ENCODE results near the gene TRMO.

Gene TRMO

DNA sequence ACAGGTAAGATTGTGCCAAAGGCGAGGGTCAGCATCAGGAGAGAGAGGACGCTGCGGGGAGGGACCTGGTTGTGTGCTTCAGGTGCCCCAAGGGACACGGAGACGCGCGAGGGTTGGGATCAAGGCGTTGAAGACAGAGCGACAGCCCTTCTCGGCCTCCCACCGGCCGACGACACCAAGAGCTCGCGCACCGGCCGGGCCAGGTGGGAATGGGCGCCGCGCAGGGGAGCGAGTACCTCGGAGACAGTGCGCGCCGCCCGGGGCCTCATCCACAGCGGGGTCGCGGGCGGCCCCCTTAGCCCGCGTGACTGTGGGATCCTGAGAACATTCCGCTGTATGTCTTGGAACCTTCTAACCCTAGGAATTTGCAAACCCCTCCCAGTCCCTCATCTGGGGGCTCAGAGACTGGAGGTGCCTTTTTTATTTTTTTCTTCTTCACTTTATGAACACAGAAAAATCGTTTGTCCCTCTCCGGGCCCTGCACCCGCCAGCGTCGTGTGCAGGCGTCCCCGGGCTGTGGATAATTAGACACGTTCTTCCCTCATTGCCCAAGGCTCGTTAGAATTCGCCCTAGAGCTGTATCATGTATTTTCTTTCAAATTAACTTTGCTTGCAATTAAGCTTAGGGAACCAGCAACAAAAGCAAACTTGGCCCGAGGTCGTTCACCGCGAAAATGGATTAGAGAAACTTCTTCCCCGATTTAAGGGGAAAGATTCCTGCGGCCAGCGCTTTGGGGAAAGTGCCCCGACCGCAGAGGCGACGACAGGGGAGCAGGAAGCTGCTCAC lies 64.5 kb downstream of the TRMO start:
- DNase-seq: no peak

DNA sequence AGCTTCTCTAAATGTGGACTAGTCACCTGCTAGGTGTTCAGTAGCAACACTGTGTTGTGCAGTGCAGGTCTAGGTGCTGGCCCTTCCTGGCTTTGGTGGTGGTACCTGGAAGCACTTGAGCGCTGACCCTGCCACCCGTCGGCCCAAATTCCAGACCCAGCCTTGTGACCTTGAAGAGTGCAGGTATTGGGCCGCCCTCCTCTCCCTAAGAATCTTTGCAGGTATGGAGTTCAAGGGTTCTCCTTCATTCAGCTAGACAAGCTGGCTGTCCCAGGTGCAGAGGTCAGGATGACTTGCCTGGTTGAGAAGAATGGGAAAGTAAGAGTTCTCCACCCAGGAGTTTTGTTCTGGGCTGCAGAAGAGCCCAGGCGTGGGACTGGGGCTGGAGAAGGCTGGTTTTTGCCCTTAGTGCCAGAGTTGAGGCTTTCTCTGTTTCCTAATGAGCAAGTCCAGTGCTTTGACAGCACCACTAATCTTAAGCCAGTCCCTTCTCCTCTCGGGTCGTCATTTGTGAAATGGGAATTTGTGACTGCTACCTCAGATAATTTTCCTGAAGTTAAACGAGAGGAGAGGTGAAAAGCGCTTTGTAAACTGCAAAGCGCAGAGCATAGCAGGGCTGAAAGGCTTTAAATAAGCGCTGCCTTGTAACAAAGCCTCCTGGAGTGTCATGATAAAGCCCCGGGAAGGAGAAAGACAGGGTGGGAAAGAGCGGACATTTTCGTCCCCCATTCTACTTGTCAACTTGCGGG lies 65.3 kb downstream of the TRMO start:
- DNase-seq: no peak

DNA sequence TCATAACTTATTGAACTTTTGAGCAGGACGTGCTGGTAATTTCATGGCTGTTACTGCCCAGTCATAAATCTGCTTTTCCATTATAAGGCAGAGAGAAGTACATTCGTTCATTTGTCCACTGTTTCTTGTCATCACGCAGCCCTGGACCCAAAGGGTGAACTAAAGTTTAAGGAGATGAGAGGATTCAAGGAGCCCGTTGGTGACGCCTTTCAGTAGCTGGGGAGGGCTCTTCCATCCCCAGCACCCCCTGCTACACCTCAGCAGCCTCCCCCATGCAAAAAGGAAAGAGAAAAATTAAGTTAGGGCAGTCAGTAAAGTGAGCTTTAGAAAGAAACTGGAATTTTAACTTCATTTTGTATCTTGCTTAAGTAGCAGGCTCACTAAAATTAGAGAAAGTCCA lies 66.4 kb downstream of the TRMO start:
- DNase-seq: no peak

DNA sequence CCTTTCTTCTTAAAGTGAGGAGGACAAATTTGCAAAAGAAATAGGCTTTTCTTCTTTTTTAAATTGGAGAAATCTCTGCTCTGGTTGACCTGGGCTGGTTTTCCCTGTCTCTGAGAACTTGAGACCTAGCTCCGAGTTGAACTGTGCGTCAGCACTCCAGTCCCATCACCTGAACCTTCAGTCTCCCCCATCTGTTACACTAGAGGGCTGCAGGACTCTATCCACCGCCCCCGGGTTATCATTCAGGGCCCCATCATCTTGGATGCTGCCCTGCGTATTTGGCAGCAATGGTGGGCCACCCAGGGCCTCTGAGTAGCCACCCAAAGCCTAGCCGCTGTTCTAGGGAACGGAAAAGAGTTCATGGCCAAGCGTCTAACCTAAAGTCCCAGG lies 66.8 kb downstream of the TRMO start:
- DNase-seq: no peak

DNA sequence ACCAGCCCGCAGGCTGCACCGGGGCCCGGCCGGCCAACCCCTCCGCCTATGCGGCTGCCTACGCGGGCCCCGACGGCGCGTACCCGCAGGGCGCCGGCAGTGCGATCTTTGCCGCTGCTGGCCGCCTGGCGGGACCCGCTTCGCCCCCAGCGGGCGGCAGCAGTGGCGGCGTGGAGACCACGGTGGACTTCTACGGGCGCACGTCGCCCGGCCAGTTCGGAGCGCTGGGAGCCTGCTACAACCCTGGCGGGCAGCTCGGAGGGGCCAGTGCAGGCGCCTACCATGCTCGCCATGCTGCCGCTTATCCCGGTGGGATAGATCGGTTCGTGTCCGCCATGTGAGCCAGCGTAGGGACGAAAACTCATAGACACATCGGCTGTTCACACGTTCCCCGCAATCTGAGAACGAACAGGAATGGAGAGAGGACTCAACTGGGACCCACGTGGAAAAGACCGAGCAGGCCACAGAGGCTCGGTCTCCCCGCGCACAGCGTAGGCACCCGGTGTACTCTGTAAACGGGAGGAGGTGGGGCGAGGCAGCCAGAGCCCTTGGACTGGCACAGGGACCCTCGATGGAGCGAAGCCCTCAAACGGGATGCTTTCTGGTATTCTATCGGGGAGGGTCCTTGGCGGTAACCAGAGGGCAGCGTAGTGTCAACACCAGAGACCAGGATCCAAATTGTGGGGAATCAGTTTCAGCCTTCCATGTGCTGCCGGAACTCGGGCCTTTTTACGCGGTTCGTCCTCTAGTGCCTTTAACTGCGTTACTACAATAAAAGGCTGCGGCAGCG lies 67.4 kb downstream of the TRMO start:
- DNase-seq: no peak
